Glomerular visceral epithelial cell (primary cell): Measurements from ENCODE around the gene PFKL.

Experiments used
- DNase-seq: peaks from one replicate; pipeline ENCODE4 v3.0.0-alpha.2; 2016; ENCODE audit errors: extremely low spot score

PFKL gene

GRCh38 chr21:44363278-44363677, 63.4 kb downstream of the PFKL start:
- no peak for DNase-seq

- no peak for DNase-seq
Observed at GRCh38 chr21:44364151-44365053, 64.5 kb downstream of the PFKL start.

GRCh38 chr21:44365251-44365966, 65.6 kb downstream of the PFKL start:
- no peak for DNase-seq

GRCh38 chr21:44365967-44366585, 66.2 kb downstream of the PFKL start:
- DNase-seq, result no peak

- DNase-seq, result no peak
Observed at GRCh38 chr21:44366586-44367211, 66.8 kb downstream of the PFKL start.

GRCh38 chr21:44368711-44369446, 69.0 kb downstream of the PFKL start:
- DNase-seq, result no peak

- DNase-seq, result peak; percentile 51
Observed at GRCh38 chr21:44370027-44370735, 70.3 kb downstream of the PFKL start.

- no peak for DNase-seq
Observed at GRCh38 chr21:44370786-44371410, 71.0 kb downstream of the PFKL start.

- DNase-seq, result no peak
Observed at GRCh38 chr21:44371596-44371995, 71.7 kb downstream of the PFKL start.

GRCh38 chr21:44372616-44373015, 72.8 kb downstream of the PFKL start:
- DNase-seq, result no peak

- no peak for DNase-seq
Observed at GRCh38 chr21:44374601-44375280, 74.9 kb downstream of the PFKL start.

GRCh38 chr21:44375281-44375651, 75.4 kb downstream of the PFKL start:
- DNase-seq, result no peak

GRCh38 chr21:44375761-44376241, 75.9 kb downstream of the PFKL start:
- no peak for DNase-seq

- no peak for DNase-seq
Observed at GRCh38 chr21:44376606-44377005, 76.8 kb downstream of the PFKL start.
